ENCODE measurements around the gene FILIP1L.
A peak's percentile ranks its signal among the peaks of the same experiment; 100 is the strongest.

FILIP1L gene

DNA sequence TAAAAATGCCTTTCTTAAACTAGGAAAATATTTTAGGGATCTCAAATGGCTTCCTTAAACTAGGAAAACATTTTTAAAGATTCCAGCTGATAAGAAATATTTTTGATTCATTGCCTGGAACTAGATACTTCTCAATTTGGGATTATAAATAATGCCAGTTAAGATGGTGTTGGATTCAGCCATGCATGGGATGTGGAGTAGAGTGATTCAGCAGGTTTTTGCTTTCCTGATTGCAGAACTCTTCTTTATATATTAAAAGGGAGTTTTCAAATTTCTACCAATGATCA, 15.6 kb downstream of the FILIP1L start:
- ATAC-seq, result peak; percentile 33; the same call in 1 of the 3 replicates

DNA sequence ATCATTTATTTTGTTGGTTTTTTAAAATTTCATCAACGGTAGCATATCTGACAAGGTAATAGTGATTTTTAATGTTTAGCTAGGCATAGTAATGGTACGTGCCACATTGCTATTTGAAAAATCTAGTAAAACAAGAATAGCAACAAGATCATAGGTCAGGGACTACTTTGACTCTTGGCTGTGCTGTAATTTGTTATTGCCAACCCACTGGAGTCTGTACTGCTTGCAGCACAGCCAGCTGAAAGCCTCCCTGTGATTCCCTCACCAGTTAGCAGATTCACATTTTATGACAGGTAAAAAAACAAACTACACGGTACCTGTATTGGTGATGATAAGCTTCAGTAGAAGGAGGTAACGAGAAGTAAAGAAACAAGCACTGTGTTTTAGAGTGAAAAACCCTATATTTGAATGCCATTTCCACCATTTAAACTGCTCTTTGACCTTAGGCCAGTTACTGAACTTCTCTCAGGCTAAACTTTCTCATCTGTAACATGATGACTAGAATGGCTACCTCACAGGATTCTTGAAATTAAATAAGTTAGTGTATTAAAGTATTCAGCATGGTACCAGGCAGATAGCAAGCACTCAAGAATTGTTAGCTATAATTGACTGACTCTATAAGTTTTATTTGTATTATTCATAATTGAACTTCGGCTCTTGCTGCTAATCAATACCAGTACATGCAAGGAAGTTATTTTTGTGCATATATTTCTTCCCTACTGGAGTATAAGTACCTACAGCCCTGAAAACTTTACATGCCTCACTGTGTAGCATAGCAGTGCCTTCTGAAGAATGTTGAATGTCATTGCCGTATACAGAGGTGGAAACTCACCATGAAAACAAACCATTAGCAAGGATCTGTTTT, 16.1 kb downstream of the FILIP1L start:
- ATAC-seq, result peak; percentile 59; the same call in 2 of the 3 replicates
- no peak for TF ChIP-seq GLIS3 (CRISPR knock-in tag; IDR thresholded peaks at IDR 0.05)
- TF ChIP-seq, protein P1, sequence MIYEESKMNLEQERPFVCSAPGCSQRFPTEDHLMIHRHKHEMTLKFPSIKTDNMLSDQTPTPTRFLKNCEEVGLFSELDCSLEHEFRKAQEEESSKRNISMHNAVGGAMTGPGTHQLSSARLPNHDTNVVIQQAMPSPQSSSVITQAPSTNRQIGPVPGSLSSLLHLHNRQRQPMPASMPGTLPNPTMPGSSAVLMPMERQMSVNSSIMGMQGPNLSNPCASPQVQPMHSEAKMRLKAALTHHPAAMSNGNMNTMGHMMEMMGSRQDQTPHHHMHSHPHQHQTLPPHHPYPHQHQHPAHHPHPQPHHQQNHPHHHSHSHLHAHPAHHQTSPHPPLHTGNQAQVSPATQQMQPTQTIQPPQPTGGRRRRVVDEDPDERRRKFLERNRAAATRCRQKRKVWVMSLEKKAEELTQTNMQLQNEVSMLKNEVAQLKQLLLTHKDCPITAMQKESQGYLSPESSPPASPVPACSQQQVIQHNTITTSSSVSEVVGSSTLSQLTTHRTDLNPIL (CRISPR knock-in tag; IDR thresholded peaks at IDR 0.05; ENCODE audit: low read depth), result no peak
- TF ChIP-seq ISL1 (CRISPR knock-in tag; IDR thresholded peaks at IDR 0.05), result no peak
- TF ChIP-seq BACH2 (CRISPR knock-in tag; IDR thresholded peaks at IDR 0.05; ENCODE audit: borderline replicate concordance), result no peak
- no peak for TF ChIP-seq ZFP3 (CRISPR knock-in tag; IDR thresholded peaks at IDR 0.05)
- no peak for TF ChIP-seq ZC3H10 (CRISPR knock-in tag; IDR thresholded peaks at IDR 0.05)
- no peak for TF ChIP-seq ZNF70 (CRISPR knock-in tag; IDR thresholded peaks at IDR 0.05)
- TF ChIP-seq, protein P2, sequence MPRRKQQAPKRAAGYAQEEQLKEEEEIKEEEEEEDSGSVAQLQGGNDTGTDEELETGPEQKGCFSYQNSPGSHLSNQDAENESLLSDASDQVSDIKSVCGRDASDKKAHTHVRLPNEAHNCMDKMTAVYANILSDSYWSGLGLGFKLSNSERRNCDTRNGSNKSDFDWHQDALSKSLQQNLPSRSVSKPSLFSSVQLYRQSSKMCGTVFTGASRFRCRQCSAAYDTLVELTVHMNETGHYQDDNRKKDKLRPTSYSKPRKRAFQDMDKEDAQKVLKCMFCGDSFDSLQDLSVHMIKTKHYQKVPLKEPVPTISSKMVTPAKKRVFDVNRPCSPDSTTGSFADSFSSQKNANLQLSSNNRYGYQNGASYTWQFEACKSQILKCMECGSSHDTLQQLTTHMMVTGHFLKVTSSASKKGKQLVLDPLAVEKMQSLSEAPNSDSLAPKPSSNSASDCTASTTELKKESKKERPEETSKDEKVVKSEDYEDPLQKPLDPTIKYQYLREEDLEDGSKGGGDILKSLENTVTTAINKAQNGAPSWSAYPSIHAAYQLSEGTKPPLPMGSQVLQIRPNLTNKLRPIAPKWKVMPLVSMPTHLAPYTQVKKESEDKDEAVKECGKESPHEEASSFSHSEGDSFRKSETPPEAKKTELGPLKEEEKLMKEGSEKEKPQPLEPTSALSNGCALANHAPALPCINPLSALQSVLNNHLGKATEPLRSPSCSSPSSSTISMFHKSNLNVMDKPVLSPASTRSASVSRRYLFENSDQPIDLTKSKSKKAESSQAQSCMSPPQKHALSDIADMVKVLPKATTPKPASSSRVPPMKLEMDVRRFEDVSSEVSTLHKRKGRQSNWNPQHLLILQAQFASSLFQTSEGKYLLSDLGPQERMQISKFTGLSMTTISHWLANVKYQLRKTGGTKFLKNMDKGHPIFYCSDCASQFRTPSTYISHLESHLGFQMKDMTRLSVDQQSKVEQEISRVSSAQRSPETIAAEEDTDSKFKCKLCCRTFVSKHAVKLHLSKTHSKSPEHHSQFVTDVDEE (CRISPR knock-in tag; IDR thresholded peaks at IDR 0.05), result no peak
- TF ChIP-seq, protein P3, sequence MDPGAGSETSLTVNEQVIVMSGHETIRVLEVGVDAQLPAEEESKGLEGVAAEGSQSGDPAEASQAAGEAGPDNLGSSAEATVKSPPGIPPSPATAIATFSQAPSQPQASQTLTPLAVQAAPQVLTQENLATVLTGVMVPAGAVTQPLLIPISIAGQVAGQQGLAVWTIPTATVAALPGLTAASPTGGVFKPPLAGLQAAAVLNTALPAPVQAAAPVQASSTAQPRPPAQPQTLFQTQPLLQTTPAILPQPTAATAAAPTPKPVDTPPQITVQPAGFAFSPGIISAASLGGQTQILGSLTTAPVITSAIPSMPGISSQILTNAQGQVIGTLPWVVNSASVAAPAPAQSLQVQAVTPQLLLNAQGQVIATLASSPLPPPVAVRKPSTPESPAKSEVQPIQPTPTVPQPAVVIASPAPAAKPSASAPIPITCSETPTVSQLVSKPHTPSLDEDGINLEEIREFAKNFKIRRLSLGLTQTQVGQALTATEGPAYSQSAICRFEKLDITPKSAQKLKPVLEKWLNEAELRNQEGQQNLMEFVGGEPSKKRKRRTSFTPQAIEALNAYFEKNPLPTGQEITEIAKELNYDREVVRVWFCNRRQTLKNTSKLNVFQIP (CRISPR knock-in tag; IDR thresholded peaks at IDR 0.05; ENCODE audit: borderline replicate concordance, low read depth), result no peak
- TF ChIP-seq RARB (CRISPR knock-in tag; IDR thresholded peaks at IDR 0.05), result no peak
- TF ChIP-seq, protein P4, sequence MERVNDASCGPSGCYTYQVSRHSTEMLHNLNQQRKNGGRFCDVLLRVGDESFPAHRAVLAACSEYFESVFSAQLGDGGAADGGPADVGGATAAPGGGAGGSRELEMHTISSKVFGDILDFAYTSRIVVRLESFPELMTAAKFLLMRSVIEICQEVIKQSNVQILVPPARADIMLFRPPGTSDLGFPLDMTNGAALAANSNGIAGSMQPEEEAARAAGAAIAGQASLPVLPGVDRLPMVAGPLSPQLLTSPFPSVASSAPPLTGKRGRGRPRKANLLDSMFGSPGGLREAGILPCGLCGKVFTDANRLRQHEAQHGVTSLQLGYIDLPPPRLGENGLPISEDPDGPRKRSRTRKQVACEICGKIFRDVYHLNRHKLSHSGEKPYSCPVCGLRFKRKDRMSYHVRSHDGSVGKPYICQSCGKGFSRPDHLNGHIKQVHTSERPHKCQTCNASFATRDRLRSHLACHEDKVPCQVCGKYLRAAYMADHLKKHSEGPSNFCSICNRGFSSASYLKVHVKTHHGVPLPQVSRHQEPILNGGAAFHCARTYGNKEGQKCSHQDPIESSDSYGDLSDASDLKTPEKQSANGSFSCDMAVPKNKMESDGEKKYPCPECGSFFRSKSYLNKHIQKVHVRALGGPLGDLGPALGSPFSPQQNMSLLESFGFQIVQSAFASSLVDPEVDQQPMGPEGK (CRISPR knock-in tag; IDR thresholded peaks at IDR 0.05; ENCODE audit: borderline replicate concordance), result no peak
- TF ChIP-seq ESRRG (CRISPR knock-in tag; IDR thresholded peaks at IDR 0.05), result no peak
- TF ChIP-seq ZFP30 (CRISPR knock-in tag; IDR thresholded peaks at IDR 0.05), result no peak
- TF ChIP-seq, protein P5, sequence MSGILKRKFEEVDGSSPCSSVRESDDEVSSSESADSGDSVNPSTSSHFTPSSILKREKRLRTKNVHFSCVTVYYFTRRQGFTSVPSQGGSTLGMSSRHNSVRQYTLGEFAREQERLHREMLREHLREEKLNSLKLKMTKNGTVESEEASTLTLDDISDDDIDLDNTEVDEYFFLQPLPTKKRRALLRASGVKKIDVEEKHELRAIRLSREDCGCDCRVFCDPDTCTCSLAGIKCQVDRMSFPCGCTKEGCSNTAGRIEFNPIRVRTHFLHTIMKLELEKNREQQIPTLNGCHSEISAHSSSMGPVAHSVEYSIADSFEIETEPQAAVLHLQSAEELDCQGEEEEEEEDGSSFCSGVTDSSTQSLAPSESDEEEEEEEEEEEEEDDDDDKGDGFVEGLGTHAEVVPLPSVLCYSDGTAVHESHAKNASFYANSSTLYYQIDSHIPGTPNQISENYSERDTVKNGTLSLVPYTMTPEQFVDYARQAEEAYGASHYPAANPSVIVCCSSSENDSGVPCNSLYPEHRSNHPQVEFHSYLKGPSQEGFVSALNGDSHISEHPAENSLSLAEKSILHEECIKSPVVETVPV (CRISPR knock-in tag; IDR thresholded peaks at IDR 0.05), result no peak
- no peak for TF ChIP-seq ZNF8 (CRISPR knock-in tag; IDR thresholded peaks at IDR 0.05)
- no peak for TF ChIP-seq TCF4 (CRISPR knock-in tag; IDR thresholded peaks at IDR 0.05; ENCODE audit: borderline replicate concordance)
- no peak for TF ChIP-seq SNAI2 (CRISPR knock-in tag; IDR thresholded peaks at IDR 0.05)
- TF ChIP-seq ZNF565 (CRISPR knock-in tag; conservative IDR thresholded peaks at IDR 0.05; ENCODE audit: low read depth), result no peak

More for the DNA sequence above, 15.6 kb downstream of the FILIP1L start:
- TF ChIP-seq ZNF8 (CRISPR knock-in tag; IDR thresholded peaks at IDR 0.05) (no peak), GLIS3 (CRISPR knock-in tag; IDR thresholded peaks at IDR 0.05) (no peak), ZC3H10 (CRISPR knock-in tag; IDR thresholded peaks at IDR 0.05) (no peak), ARNTL (CRISPR knock-in tag; IDR thresholded peaks at IDR 0.05; ENCODE audit: borderline replicate concordance, low read depth) (no peak), RARB (CRISPR knock-in tag; IDR thresholded peaks at IDR 0.05) (no peak), ESRRG (CRISPR knock-in tag; IDR thresholded peaks at IDR 0.05) (no peak), ZFP3 (CRISPR knock-in tag; IDR thresholded peaks at IDR 0.05) (no peak)
- TF ChIP-seq, protein P5 (CRISPR knock-in tag; IDR thresholded peaks at IDR 0.05), result no peak
- TF ChIP-seq, protein P1 (CRISPR knock-in tag; IDR thresholded peaks at IDR 0.05; ENCODE audit: low read depth), result no peak
- TF ChIP-seq, protein P2 (CRISPR knock-in tag; IDR thresholded peaks at IDR 0.05), result no peak
